Ishikawa (cell line): ENCODE results near the gene FOXD1.

Experiments used
- CEBPB ChIP-seq: IDR thresholded peaks from 2 replicates; pipeline ENCODE4 v1.6.1; 2012
- CREB1 ChIP-seq: IDR thresholded peaks from 2 replicates; pipeline ENCODE4 v1.6.1; 2012; ENCODE audit warnings: low read depth
- EGR1 ChIP-seq: IDR thresholded peaks from 2 replicates; pipeline ENCODE4 v1.6.1; 2012
- EP300 ChIP-seq: IDR thresholded peaks from 2 replicates; pipeline ENCODE4 v1.6.1; 2012; ENCODE audit warnings: borderline replicate concordance
- FOXM1 ChIP-seq: IDR thresholded peaks from 2 replicates; pipeline ENCODE4 v1.6.1; 2012; ENCODE audit warnings: low read depth, borderline replicate concordance
- NFIC ChIP-seq: IDR thresholded peaks from 2 replicates; pipeline ENCODE4 v1.6.1; 2012
- RAD21 ChIP-seq: IDR thresholded peaks from 2 replicates; pipeline ENCODE4 v1.6.1; 2012; ENCODE audit warnings: low read depth
- TAF1 ChIP-seq: IDR thresholded peaks from 2 replicates; pipeline ENCODE4 v1.6.1; 2012; ENCODE audit warnings: low read depth, mild to moderate bottlenecking
- TCF12 ChIP-seq: IDR thresholded peaks from 2 replicates; pipeline ENCODE4 v1.6.1; 2012; ENCODE audit warnings: low read depth
- TEAD4 ChIP-seq: IDR thresholded peaks from 2 replicates; pipeline ENCODE4 v1.6.1; 2012
- YY1 ChIP-seq: IDR thresholded peaks from 2 replicates; pipeline ENCODE4 v1.6.1; 2012; ENCODE audit warnings: low read depth
- ZBTB7A ChIP-seq: IDR thresholded peaks from 2 replicates; pipeline ENCODE4 v1.6.1; 2012; ENCODE audit warnings: low read depth
- TF ChIP-seq, protein P1 (sequence below): IDR thresholded peaks from 2 replicates; pipeline ENCODE4 v1.6.1; 2012; ENCODE audit warnings: low read depth, mild to moderate bottlenecking
- TF ChIP-seq, protein P2 (sequence below): IDR thresholded peaks from 2 replicates; pipeline ENCODE4 v1.6.1; 2012
- TF ChIP-seq, protein P3 (sequence below): IDR thresholded peaks from 2 replicates; pipeline ENCODE4 v1.6.1; 2012

The FOXD1 gene

DNA sequence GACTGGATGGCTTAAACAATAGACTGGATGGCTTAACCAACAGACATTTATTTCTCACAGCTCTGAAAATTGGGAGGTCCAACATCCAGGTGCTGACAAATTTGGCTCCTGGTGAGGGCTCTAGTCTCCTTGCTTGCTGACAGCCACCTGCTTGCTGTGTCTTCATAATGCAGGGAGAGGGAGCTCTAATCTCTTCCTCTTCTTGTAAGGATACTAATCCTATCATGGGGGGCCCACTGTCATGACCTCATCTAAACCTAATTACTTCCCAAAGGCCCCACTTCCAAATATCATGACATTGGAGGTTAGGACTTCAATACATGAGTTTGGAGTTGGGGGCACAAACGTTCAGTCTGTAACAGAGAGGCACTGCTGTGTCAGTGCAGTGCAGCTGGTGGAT, 26.4 kb downstream of the FOXD1 start:
- TF ChIP-seq TEAD4 (no peak), EGR1 (no peak), YY1 (no peak), EP300 (no peak), NFIC (no peak), CREB1 (no peak), ZBTB7A (no peak), TAF1 (no peak), FOXM1 (no peak)

DNA sequence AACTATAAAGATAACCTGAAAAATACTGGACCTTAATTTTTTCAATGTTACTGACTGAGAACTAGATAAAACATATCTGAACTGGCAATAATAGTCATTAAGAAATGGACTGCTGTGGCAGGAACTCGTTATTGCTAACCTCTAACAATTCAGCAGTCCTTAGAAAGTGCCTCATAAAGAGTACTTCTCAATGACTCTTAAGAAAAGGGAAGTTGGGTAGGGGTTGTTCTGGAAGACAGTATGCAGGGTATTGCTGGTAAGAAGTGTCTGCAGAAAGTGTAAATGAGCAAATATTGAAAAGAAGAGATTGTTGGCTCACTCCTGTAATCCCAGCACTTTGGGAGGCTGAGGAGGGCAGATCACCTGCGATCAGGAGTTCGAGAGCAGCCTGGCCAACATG, 27.9 kb downstream of the FOXD1 start:
- TF ChIP-seq EP300 (no peak), FOXM1 (no peak), CEBPB (no peak), CREB1 (no peak), NFIC (no peak), TEAD4 (no peak), EGR1 (no peak), RAD21 (no peak), ZBTB7A (no peak)
- TF ChIP-seq, protein P1, sequence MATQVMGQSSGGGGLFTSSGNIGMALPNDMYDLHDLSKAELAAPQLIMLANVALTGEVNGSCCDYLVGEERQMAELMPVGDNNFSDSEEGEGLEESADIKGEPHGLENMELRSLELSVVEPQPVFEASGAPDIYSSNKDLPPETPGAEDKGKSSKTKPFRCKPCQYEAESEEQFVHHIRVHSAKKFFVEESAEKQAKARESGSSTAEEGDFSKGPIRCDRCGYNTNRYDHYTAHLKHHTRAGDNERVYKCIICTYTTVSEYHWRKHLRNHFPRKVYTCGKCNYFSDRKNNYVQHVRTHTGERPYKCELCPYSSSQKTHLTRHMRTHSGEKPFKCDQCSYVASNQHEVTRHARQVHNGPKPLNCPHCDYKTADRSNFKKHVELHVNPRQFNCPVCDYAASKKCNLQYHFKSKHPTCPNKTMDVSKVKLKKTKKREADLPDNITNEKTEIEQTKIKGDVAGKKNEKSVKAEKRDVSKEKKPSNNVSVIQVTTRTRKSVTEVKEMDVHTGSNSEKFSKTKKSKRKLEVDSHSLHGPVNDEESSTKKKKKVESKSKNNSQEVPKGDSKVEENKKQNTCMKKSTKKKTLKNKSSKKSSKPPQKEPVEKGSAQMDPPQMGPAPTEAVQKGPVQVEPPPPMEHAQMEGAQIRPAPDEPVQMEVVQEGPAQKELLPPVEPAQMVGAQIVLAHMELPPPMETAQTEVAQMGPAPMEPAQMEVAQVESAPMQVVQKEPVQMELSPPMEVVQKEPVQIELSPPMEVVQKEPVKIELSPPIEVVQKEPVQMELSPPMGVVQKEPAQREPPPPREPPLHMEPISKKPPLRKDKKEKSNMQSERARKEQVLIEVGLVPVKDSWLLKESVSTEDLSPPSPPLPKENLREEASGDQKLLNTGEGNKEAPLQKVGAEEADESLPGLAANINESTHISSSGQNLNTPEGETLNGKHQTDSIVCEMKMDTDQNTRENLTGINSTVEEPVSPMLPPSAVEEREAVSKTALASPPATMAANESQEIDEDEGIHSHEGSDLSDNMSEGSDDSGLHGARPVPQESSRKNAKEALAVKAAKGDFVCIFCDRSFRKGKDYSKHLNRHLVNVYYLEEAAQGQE = no peak
- TF ChIP-seq, protein P2, sequence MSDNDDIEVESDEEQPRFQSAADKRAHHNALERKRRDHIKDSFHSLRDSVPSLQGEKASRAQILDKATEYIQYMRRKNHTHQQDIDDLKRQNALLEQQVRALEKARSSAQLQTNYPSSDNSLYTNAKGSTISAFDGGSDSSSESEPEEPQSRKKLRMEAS = no peak

DNA sequence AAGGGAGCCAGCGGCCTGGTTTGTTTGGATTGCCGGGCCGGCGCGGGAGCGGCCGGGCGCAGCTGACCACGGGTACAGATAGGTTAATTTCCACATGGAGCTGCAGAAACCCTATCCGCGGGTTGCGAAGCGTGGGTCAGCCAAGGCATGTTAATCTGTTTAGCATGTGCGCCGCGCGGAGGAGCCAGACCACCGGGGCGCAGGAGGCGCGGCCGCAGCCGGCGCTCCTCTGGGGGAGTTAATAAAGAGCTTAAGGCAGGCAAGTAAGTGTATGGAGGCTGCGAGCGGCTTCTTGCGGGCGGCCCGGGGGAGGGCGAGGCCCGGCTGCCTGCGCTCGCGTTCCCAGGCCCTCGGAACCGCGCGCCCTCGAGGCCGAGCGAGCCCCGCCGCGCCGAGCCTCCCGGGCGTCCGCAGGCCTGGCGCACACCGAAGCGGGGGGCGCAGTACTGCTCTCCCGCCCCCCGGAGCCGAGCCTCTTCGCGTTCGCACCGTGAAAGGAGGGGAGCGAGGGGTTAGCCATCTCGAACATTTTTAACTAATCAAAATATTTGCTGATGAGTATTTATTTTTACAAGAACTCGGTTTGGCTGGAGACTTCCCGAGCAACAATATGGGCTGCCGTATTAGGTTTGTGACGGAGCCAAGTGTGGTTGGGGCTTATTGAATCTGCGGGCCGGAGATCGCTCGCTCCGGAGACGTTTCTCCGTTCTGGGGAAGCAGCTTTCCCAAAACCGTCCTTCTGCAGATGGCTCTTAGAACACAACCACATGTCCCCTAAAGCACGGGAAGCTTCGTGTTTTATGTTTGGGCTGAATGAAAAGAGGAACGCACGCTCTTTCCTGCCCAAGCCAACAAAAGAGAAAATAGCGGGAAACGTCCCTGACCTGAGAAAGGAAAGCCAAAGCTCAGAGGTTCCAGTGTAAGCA, 28.8 kb downstream of the FOXD1 start:
- TF ChIP-seq NFIC = no peak
- no peak for TF ChIP-seq CREB1
- TF ChIP-seq YY1 = no peak
- TF ChIP-seq, protein P2 = no peak
- TF ChIP-seq, protein P1 = no peak

DNA sequence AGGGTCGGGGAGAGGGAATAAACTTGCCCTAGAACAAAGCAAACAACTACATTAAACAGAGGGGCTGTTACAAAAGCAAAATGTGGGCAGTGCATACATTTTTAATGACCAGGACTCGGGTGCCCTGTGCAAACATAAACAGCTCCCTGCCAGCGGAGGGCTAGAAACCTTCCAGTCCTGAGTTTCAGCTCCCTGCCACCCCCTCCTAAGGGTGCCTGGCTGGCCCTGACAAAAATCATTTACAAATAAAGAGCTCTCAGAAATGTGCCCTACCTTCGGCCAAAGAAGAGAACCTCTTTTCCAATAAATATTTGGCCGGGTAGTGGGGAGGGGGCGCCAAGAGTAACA, 29.5 kb downstream of the FOXD1 start:
- TF ChIP-seq EGR1 (no peak), TCF12 (no peak), ZBTB7A (no peak), NFIC (no peak), RAD21 (no peak), CREB1 (no peak), CEBPB (no peak), EP300 (no peak), TEAD4 (no peak), YY1 (no peak), TAF1 (no peak), FOXM1 (no peak)
- TF ChIP-seq, protein P2 = no peak
- TF ChIP-seq, protein P1 = no peak
- TF ChIP-seq, protein P3, sequence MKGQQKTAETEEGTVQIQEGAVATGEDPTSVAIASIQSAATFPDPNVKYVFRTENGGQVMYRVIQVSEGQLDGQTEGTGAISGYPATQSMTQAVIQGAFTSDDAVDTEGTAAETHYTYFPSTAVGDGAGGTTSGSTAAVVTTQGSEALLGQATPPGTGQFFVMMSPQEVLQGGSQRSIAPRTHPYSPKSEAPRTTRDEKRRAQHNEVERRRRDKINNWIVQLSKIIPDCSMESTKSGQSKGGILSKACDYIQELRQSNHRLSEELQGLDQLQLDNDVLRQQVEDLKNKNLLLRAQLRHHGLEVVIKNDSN = no peak

DNA sequence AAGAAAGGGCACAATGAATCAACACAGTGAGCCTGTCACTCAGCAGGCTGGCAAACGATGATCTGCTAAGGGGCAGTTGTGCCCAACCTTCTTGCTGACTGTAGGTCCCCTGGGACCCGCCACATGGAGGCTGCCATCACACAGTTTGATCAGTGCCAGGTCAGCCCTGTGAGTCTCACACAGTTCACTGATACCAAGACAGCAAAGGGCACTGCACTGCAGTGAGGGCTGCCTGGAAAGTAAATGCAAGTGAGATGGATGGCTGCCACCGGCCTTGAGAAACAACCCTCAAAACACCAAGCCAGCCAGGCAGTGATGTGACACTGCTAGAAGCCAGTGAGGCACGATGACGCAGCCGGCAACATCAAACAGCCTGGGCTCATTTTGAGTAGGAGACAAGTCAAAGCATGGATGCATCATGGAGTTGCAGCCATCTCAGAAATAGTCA, 30.3 kb downstream of the FOXD1 start:
- TF ChIP-seq, protein P1 = no peak
- no peak for TF ChIP-seq CREB1
- TF ChIP-seq CEBPB = no peak
- no peak for TF ChIP-seq TAF1
- TF ChIP-seq ZBTB7A = no peak
- TF ChIP-seq TEAD4 = no peak
- no peak for TF ChIP-seq EGR1
- no peak for TF ChIP-seq NFIC
